GM18520 (cell line): ENCODE results near the gene COBL.

Experiments used
- ATAC-seq: cut with Tn5 transposase; IDR thresholded peaks from one replicate; pipeline ENCODE4 v1.9.1; 2021; ENCODE audit not compliant: unreplicated experiment

COBL gene, protein sequence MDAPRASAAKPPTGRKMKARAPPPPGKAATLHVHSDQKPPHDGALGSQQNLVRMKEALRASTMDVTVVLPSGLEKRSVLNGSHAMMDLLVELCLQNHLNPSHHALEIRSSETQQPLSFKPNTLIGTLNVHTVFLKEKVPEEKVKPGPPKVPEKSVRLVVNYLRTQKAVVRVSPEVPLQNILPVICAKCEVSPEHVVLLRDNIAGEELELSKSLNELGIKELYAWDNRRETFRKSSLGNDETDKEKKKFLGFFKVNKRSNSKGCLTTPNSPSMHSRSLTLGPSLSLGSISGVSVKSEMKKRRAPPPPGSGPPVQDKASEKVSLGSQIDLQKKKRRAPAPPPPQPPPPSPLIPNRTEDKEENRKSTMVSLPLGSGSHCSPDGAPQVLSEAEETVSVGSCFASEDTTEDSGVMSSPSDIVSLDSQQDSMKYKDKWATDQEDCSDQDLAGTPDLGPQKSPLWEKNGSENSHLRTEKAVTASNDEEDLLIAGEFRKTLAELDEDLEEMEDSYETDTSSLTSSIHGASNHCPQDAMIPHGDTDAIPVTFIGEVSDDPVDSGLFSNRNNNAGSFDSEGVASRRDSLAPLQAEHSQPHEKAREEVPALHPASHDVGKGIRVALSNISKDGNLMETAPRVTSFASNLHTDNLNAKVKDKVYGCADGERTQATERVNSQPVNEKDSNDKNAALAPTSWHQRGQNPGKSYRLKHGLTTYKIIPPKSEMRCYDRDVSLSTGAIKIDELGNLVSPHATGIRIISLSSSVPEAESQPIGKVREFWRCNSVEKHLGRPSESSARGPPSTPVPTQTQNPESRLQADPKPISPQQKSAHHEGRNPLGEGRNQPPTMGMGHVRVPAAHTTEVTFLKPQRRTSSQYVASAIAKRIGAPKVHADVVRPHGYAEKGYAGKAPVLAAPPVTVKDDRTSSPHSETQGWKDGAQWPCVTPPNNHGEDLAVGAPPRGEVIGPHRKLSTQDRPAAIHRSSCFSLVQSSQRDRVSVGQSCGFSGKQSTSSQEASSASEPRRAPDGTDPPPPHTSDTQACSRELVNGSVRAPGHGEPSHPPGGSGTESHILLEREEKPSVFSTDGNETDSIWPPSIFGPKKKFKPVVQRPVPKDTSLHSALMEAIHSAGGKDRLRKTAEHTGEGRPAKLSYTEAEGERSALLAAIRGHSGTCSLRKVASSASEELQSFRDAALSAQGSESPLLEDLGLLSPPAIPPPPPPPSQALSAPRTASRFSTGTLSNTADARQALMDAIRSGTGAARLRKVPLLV

DNA sequence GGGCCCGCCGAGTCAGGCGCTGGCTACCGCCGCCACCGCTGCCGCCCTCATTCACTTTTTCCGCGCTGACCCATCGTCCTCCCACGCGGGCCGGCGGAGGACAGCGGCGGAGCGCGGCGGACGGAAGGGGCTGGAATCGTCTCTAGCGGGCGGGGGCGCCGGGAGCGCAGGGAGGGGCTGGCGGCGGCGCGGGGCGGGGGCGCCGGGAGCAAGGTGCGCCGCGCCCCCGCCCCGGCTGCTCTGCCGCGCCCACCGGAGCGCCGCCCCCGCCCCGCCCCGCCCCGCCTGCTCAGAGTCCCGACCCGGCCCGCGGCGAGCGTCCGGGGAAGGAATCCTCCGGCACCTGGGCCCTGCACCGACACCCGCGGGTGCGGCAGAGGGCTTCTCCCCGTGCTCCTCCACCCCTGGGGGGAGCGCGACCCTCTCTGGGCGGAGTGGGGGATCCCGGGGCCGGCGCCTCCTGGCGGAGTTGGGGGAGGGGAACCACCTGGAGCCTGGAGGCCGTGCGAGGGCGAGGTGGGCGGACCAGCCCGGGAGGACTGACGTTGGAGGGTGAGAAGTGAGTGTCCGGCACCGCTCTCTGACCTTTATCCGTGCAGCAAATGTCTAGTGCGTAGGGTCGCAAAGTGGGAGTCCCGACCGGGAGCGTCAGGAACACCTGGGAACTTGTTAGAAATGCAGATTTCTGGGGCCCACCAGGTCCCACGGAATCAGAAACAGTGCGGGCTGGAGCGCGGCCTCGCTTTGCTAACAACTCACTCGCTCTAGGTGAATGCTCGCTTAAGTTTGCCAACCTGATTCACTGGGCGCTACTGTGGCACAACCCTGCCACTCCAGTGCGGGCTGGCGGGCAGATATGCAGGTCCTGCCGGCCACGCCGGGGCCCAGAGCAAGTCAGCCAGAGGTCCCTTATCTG is at the start of gene COBL:
Gene COBL (minus strand): TSS at position 144 of the 916 bp plus-strand sequence. CDS start 176 bp downstream, outside the sequence.
- no peak for ATAC-seq

DNA sequence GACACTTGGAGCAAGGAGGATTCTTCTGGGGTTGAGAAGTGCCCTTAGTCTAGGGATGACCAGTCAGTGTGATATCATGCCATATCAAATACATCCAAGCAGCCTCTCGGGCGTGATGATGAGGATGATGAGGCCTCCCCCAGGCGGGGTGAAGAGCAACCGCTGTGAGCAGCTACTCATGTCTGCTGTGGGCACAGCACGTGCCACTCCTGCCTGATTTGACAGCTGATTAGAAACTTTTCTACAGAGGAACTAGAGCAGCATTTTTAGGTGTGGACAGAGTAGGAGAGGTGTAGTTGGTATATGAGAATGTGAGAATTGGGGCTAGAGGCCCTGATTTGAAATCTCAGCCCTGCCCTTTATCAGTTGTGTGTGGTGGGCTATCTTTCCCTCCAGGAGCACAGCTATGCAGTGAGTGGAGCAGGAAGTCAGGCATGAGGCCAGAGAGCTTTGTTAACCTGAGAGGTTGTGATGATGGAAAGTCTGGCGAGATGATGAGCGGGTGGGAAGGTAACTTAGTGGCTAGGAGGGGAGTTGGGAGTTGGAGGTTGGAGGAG is 49.6 kb upstream of the COBL start:
- ATAC-seq = no peak

DNA sequence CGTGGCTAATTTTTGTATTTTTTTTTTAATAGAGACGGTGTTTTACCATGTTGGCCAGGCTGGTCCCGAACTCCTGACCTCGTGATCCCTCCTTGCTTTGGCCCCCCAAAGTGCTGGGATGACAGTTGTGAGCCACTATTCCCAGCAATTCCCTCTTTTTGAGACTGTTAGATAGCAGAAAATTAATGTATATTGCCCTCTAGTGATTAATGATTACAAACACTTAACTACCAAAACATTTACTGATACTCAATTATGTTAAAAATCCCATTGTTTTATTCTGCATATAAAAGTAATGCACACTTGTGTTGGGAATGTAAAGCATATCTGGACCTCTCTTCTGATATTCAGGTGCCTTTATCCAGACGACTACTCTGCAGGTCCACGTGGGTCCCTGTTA is 41.2 kb upstream of the COBL start:
- no peak for ATAC-seq

DNA sequence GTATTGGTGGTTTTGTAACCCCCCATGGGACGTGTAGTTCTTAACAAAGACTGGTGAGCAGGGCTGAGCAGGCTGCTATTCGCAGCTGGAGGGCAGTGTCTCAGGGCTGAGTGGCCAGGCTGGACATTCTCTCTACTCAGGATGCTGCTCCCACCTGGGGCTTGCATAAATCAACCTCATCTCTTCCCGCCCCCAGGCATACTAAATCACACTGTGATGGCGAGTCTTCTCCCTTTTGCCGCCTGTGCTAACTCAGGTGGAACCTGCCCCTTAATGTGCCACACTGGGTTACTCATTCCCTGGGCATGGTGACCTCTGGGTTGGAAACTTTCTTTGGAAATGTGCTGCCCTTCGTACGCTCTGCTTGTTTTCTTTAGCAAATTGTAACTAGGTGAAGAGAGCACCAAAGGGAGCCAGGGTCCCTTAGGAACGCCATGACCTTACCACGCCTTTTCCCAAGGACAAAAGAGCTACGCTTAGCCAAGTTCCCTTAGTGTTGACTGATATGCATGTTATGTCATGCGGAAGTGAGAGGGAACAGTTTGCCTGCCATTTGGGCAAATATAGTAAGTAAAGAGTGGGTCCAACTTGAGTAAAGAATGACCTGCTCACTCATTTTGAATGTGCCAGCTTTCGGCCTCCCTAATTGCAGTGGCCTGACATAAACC is 40.4 kb upstream of the COBL start:
- no peak for ATAC-seq

DNA sequence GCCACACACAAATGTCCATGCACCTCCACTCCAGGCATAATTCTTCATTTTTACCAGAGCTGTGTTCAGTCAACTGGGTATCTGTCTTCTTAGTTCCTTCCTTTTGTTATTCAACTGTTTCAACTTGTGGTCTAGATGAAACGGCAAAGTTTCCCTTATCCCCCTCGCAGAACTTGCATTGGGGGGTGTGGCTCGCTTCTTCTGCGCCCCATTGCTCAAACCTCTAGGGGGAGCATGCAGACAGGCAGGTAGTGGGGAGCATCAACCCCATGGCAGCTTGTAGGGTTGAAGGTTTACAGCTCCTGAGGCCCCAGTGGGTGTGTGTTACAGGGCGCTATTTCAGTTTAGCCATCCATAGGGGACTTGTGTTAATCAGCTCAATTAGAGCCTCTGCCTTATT is 38.3 kb upstream of the COBL start:
- no peak for ATAC-seq

DNA sequence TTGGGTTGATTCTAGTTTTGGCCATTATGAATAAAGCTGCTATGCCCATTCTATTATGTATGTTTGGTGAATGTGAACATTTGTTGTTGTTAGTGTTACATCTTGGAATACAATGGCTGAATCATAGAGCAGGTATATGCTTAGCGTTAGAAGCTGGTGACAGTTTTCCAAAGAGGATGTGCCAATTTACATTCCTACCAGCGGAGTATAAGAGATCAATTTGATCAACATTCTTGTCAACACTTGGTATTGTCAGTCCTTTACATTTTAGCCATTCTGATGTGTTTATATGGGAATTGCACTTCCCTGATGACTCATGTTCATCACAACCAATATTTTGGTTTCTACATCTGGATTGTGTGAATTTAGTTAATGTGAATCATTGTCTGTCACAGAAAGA is 37.8 kb upstream of the COBL start:
- no peak for ATAC-seq

DNA sequence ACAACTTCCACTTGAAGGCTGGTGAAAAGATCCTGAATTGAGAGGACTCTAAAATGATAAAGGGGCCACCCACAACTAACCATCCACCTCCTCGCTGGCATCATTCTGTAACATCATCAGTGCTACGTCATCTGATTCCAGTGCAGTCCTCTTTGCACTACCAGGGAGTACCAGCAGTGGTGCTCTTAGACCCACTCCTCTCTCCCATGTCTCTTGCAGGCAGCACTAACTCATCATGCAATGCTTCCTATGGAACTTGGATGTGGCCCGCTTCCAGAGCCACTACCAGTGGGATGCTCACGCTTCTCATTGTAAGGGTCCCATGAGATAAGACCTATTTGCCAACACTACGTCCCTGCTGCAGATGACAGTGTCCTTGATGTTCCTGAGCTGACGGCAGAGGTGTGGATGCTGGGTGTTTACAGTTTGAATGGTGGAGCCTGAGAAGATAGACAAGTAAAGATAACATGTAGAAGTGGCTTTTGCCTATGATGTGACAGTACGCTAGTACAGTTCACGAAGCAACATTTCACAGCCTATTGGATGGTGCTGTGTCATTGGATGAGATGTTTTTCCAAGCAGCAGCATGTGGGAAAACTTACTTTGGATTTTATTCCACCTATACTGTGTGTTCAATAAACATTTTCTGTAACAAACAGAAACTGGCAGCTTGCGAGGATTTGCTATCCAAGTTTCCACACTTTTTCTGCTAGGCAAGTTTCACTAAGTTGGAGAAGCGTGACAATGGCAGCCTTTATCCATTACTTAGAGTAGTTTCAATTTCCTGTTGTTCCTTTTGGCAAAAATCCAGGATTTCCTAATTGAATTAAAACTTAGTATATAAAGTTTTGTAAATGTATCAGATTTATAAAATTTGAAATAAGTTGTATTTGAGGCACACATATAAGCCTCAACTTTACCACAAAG is 35.8 kb upstream of the COBL start:
- ATAC-seq = no peak

DNA sequence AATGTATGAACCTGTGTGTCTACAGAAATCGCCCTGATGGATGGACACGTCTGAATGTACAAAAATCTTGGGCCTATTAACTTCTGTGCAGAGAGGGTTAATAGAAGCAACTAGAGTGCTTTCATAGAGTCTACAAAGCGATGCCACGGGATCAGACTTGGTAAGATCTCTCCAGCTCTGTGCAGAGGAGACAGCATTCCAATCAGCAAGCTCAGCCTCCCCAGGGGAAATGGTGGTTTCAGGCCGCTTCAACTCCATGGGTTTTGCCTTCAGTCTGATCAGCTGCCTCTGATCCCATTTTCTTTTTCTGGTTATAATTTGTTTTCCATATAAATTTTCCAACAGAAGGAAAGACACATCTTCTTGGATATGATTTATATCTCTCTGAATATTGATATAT is 35.1 kb upstream of the COBL start:
- ATAC-seq = no peak

DNA sequence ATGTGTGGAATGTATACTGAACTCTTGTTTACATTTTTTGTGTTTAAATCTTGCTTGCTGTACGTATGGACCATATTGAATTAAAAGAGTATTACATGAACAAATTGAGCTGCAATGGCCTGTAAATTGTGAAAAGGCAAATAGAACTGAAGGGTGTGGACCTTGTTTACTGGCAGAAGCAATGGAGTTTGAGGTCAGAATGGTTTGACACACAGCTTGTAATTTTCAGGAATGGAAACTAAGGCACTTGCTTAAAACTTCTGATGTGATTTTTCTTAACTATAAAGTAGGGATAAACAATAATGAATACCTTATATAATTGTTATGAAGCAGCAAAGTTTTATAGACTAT is 33.9 kb upstream of the COBL start:
- no peak for ATAC-seq

DNA sequence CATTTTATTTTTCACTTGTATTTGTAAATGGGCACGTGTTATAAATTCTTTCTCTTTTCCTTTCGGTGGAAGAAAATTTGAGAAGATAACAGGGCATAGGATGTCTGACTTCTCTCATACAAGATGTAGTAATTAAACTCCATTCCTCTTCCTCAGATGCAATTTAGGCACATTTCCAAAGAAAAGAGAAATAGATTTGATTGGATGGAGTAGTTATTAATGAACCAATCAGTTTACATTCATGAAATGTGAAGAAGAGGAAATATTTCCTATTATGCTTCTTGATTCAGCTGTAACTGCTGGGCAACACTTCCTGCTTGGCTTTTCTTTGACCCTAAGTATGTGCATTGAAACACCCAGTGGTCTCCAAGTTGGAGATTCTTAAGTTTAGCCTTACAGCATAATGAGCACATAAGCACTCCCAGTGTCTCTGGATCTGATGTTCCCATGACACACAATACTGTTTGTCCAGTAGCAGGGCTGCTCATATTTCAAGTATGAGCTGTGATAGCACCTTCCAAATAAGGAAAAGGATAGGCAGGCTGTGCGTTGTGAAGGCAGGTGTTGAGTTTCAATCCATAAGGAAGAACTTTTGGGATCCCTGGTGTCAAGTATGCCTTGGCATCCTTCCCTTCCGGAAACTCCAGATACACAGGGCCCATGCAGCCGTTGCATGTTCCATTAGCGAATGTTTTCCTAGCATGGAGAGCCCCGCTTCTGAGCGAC is 33.4 kb upstream of the COBL start:
- no peak for ATAC-seq

DNA sequence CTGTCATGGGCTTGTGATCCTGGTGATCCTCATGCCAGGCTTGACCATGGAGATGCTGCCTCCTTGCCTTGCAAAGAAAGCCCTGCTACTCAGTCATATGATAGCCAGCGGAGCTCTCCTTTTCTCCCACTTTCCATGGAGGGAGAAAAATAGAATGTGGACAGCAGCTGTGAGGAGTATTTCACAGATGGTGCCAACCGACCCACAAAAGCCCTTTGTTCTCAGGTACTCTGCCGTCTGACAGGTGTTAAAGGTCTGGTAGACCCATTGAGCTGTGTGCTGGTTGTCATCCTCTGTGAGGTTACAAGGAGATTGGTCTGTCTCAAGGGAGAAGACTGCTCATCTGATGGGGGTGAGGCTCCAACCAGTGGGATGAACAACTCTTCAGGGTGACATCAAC is 29.5 kb upstream of the COBL start:
- no peak for ATAC-seq

DNA sequence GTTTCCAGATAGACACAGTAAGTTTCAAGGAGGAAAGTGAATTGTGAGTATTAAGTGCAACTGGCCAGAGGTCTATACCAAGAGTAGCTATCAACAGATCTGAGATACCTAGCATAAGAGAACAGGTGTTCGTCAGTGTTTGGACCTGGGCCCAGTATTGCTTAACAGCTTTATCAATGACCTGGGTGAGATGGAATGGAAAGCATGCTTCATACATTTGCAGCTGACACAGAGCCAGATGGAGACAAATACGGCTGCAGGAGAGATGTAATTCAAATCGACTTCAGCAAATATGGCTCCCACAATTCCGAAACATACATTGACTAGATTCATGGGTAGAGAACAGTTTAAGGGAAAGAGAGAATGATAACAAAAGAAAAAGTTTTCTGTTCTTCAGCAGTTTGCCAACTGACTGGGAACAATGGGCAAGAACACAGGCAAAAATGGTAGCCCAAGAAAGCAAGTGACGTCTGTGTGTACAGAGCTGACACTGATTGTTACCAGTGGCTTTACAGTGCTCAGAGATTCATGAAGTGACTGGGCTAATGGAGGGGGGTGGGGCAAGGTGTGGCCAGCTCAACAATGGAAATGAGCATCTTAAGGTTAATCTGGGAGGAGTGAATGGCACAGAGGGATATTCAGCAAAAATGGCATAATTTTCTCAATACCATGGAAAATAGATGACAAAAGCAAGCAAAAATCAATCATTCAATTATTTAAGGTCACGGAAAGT is 28.0 kb upstream of the COBL start:
- ATAC-seq = no peak

DNA sequence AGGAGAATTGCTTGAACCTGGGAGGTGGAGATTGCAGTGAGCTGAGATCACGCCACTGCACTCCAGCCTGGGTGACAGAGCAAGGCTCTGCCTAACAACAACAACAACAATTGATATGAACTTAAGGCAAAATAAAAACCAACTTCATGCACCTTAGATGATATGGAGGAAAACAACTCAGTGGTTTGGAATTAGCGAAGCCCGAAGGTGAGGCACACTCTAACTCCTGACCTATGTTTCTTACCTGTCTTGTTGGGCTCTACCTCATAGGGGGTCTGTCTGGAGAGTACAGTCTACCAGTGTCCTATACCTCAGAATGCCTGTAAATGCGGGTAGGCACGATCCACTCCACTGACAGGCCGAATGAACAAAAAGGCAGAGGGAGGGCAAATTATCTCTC is 24.3 kb upstream of the COBL start:
- no peak for ATAC-seq

DNA sequence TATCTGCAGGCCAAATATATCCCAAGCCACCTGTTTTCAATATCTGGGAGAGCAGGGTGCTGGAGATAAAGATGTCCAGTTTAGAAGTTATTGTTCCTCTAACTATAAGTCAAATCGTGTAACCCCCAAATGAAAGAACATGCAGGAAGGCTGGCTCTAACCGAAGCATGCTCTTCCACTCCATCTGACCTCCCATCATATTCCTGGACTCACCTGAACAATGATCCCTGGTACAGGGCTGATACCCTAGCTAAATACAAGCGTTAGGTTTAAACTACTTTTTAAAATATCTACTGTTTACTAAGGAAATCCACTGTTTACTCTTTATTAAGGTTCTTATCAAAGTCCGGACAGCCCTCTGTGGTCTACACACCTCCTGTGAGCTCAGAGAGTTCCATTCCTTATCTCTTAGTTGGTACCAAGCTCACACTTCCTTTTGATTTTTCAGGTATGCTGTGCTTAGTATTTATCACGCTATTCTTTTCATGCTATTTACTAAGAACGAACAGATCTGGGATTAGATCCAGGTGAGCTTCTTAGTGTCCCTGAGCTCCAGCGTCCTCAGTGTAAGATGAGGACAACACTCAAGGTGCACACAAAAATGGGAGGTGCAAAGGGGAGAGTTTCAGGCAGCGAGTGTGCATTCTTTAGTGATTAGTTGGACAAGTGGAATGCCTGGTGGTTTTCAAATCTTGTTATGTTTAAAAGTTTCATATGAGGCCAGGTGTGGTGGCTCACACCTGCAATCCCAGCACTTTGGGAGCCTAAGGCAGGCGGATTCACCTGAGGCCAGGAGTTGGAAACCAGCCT is 23.6 kb upstream of the COBL start:
- ATAC-seq = no peak

DNA sequence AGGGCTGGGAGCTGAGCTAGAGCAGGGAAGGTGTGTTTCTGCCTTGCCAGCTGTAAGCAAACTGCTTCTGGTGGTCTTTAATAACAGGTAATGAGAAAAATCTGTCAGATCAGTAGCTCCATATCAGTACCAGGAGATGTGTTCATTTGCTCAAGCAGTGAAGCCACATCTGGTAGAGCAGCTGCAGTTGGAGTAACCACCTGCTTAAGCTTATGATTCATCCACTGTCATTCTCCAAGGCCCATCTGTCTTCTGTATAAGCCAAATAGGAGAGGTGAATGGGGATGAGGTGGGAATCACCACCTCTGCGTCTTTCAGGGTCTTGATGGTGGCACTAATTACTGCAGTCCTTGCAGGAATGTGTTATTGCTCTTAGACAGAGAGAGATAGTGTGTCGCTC is 18.4 kb upstream of the COBL start:
- ATAC-seq = no peak

DNA sequence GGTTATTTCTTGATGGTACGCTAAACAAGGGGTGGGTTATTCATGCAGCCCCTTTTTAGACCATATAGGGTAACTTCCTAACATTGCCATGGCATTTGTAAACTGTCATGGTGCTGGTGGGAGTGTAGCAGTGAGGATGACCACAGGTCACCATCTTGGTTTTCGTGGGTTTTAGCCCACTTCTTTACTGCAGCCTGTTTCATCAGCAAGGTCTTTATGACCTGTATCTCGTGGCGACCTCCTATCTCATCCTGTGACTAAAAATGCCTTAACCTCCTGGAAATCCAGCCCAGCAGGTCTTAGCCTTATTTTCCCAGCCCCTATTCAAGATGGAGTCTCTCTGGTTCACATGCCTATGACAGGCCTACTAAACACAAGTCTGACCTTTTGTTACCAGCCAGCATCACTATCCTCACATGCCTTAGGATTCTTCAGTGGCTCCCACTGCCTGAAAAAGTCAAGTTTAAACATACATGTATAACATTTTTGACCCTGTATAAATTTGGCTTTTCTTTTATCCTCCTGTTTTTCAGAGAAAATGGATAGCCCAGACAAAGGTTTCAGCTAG is 13.2 kb upstream of the COBL start:
- ATAC-seq = no peak
